H9 (cell line): ENCODE results near the gene APLN. TPM values are rescaled to one million over a fixed set of nuclear protein-coding genes. Genes with fewer than 3 reads are reported as not detected.

Experiments used
- DNase-seq: peaks from one replicate; pipeline ENCODE4 v3.0.0-alpha.2; 2017
- H2AFZ ChIP-seq: one replicate; pipeline ENCODE4 v1.6.1; 2013; ENCODE audit warnings: mild to moderate bottlenecking, low read length, control low read depth, moderate library complexity
- H2AK5ac ChIP-seq: 2 replicates; pipeline ENCODE4 v1.6.1; 2013; ENCODE audit warnings: low read length, control low read depth, mixed read lengths; ENCODE audit not compliant: insufficient read length
- H2BK120ac ChIP-seq: one replicate; pipeline ENCODE4 v1.6.1; 2013; ENCODE audit warnings: low read depth, mild to moderate bottlenecking, low read length, control low read depth, inconsistent platforms; ENCODE audit not compliant: poor library complexity, severe bottlenecking
- H2BK12ac ChIP-seq: 2 replicates; pipeline ENCODE4 v1.6.1; 2013; ENCODE audit warnings: low read length, control low read depth, mixed read lengths, low read depth; ENCODE audit not compliant: insufficient read length
- H2BK15ac ChIP-seq: 2 replicates; pipeline ENCODE4 v1.6.1; 2013; ENCODE audit warnings: low read depth, low read length, control low read depth
- H2BK20ac ChIP-seq: one replicate; pipeline ENCODE4 v1.6.1; 2013; ENCODE audit warnings: low read depth, mild to moderate bottlenecking, low read length, control low read depth, inconsistent platforms; ENCODE audit not compliant: poor library complexity, severe bottlenecking
- H2BK5ac ChIP-seq: 2 replicates; pipeline ENCODE4 v1.6.1; 2013; ENCODE audit warnings: low read length, control low read depth, mixed read lengths; ENCODE audit not compliant: insufficient read length
- H3K14ac ChIP-seq: 2 replicates; pipeline ENCODE4 v1.6.1; 2013; ENCODE audit warnings: low read length, control low read depth; ENCODE audit not compliant: insufficient read depth
- H3K18ac ChIP-seq: 2 replicates; pipeline ENCODE4 v1.6.1; 2013; ENCODE audit warnings: low read depth, mild to moderate bottlenecking, mixed read lengths, low read length, control low read depth; ENCODE audit not compliant: insufficient read length
- H3K23ac ChIP-seq: 2 replicates; pipeline ENCODE4 v1.6.1; 2013; ENCODE audit warnings: low read length, control low read depth, mixed read lengths, low read depth; ENCODE audit not compliant: insufficient read length
- H3K23me2 ChIP-seq: 2 replicates; pipeline ENCODE4 v1.6.1; 2013; ENCODE audit warnings: low read depth, mild to moderate bottlenecking, mixed read lengths, low read length, control low read depth; ENCODE audit not compliant: insufficient read length, poor library complexity, severe bottlenecking
- H3K27ac ChIP-seq: 2 replicates; pipeline ENCODE4 v1.5.1; 2013; ENCODE audit warnings: low read length, control low read depth, mixed read lengths, low read depth; ENCODE audit not compliant: insufficient read length
- H3K27me3 ChIP-seq: 2 replicates; pipeline ENCODE4 v1.6.1; 2013; ENCODE audit warnings: low read length, control low read depth, inconsistent platforms; ENCODE audit not compliant: insufficient read depth
- H3K4ac ChIP-seq: 2 replicates; pipeline ENCODE4 v1.6.1; 2013; ENCODE audit warnings: low read depth, mild to moderate bottlenecking, control low read depth, inconsistent platforms, low read length, moderate library complexity
- H3K4me1 ChIP-seq: 2 replicates; pipeline ENCODE4 v1.6.1; 2013; ENCODE audit warnings: low read length, control low read depth, inconsistent platforms; ENCODE audit not compliant: insufficient read depth
- H3K4me2 ChIP-seq: 2 replicates; pipeline ENCODE4 v1.6.1; 2013; ENCODE audit warnings: low read length, control low read depth, mixed read lengths; ENCODE audit not compliant: insufficient read length, insufficient read depth
- H3K56ac ChIP-seq: 2 replicates; pipeline ENCODE4 v1.6.1; 2013; ENCODE audit warnings: low read depth, mild to moderate bottlenecking, mixed read lengths, low read length, control low read depth; ENCODE audit not compliant: insufficient read length
- H3K79me1 ChIP-seq: 2 replicates; pipeline ENCODE4 v1.6.1; 2013; ENCODE audit warnings: low read depth, mild to moderate bottlenecking, moderate library complexity, low read length, control low read depth, inconsistent platforms; ENCODE audit not compliant: insufficient read depth, poor library complexity, severe bottlenecking
- H3K79me2 ChIP-seq: 2 replicates; pipeline ENCODE4 v1.6.1; 2013; ENCODE audit warnings: low read length, control low read depth, inconsistent platforms; ENCODE audit not compliant: insufficient read depth
- H3K9ac ChIP-seq: 2 replicates; pipeline ENCODE4 v1.6.1; 2013; ENCODE audit warnings: low read length, control low read depth, mixed read lengths; ENCODE audit not compliant: insufficient read length; ENCODE audit errors: extremely low read depth
- H3K9me3 ChIP-seq: one replicate; pipeline ENCODE4 v1.6.1; 2013; ENCODE audit warnings: low read depth, low read length, inconsistent platforms; ENCODE audit not compliant: control insufficient read depth
- H3T11ph ChIP-seq: one replicate; pipeline ENCODE4 v1.6.1; 2013; ENCODE audit warnings: mild to moderate bottlenecking, low read length, control low read depth, inconsistent platforms
- H4K20me1 ChIP-seq: one replicate; pipeline ENCODE4 v1.6.1; 2013; ENCODE audit not compliant: control insufficient read depth, insufficient read length, insufficient read depth
- H4K5ac ChIP-seq: 2 replicates; pipeline ENCODE4 v1.6.1; 2013; ENCODE audit warnings: low read depth, mild to moderate bottlenecking, mixed read lengths, low read length, control low read depth; ENCODE audit not compliant: insufficient read length
- H4K8ac ChIP-seq: replicated peaks from 2 replicates; pipeline ENCODE4 v1.6.1; 2013; ENCODE audit warnings: low read length, control low read depth, mixed read lengths, low read depth; ENCODE audit not compliant: insufficient read length
- H4K91ac ChIP-seq: 2 replicates; pipeline ENCODE4 v1.6.1; 2013; ENCODE audit warnings: low read depth, mild to moderate bottlenecking, moderate library complexity, mixed read lengths, low read length, control low read depth; ENCODE audit not compliant: insufficient read length
- H3K27ac Mint-ChIP-seq, 3 experiments: 2 replicates in 2 of 3; 3 replicates in 1 of 3; pipeline ENCODE4 v1.8.0; 2020 to 2021; ENCODE audit warnings: mixed read lengths in 3 of 3, mild to moderate bottlenecking in 1 of 3, moderate library complexity in 1 of 3
- H3K27me3 Mint-ChIP-seq: 2 replicates; pipeline ENCODE4 v1.8.0; 2021; ENCODE audit warnings: low read depth, mild to moderate bottlenecking, moderate library complexity, mixed read lengths
- H3K36me3 Mint-ChIP-seq, 3 experiments: 2 replicates in 2 of 3; 3 replicates in 1 of 3; pipeline ENCODE4 v1.8.0; 2020 to 2021; ENCODE audit warnings: low read depth in 3 of 3, mixed read lengths in 3 of 3; ENCODE audit not compliant: insufficient read depth in 1 of 3
- H3K4me1 Mint-ChIP-seq, 2 experiments: 2 replicates each; pipeline ENCODE4 v1.8.0; 2020; ENCODE audit warnings: mixed read lengths in 2 of 2
- H3K4me3 Mint-ChIP-seq, 2 experiments: 2 replicates in 1 of 2; 3 replicates in 1 of 2; pipeline ENCODE4 v1.8.0; 2020 to 2021; ENCODE audit warnings: mild to moderate bottlenecking in 2 of 2, mixed read lengths in 2 of 2, moderate library complexity in 1 of 2
- H3K9me3 Mint-ChIP-seq, 2 experiments: 2 replicates in 1 of 2; 3 replicates in 1 of 2; pipeline ENCODE4 v1.8.0; 2020; ENCODE audit warnings: mild to moderate bottlenecking in 2 of 2, mixed read lengths in 2 of 2, moderate library complexity in 1 of 2
- WGBS: extraction: QIAGEN DNeasy Blood & Tissue Kit; methylation state at CpG from one replicate; pipeline ENCODE4 v1.1.7; 2013; ENCODE audit warnings: missing lambda C conversion rate, low lambda C conversion rate, mixed read lengths; ENCODE audit not compliant: insufficient read length; ENCODE audit errors: extremely low coverage; 5-methylcytosine and 5-hydroxymethylcytosine counted together
- total RNA-seq: library from RNA; stranded (reverse); gene quantifications from 2 replicates; pipeline ENCODE4 v1.2.1, GENCODE V29; 2021
- TF ChIP-seq, protein P1 (sequence below): fragments of 200-600 bp; sonication (generic); conservative IDR thresholded peaks from 3 replicates; pipeline ENCODE4 v1.8.0; 2021; ENCODE audit warnings: antibody characterized with exemption, mild to moderate bottlenecking

APLN gene
- total RNA-seq, 1 experiment from 2014 or later: 0.24 TPM

DNA sequence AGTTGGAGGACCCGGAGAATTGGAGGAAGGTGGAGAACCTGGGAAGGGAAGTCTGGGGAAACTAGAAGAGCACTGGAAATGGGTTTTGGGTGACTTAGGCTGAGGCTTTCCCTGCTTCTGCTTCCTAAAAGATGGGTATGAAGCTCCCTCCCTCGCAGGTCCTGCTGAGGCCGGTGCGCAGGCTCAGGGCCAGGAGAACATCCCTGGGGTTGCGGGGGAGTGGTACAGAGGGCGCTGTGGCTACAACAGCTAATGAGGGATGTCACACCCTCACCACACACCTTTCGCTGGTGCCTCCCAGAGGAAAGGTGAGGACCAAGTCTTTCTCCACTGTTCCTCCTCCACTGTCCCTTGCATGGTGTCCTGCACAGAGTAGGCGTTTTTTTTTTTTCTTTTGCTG is 15.8 kb downstream of the APLN start:
- Histone ChIP-seq H3K9me3 (no peaks in the 10 kb centered on the region), H4K20me1 (no peaks in the 10 kb centered on the region), H3K4me1 (no peaks in the 10 kb centered on the region), H3T11ph (no peak overlapping the region), H3K79me2 (no peaks in the 10 kb centered on the region), H4K5ac (no peak overlapping the region), H2BK20ac (no peak overlapping the region), H3K9ac (no peak overlapping the region), H2BK5ac (no peak overlapping the region), H3K4me2 (no peak overlapping the region), H3K79me1 (no peaks in the 10 kb centered on the region), H3K56ac (no peak overlapping the region), H2BK15ac (no peak overlapping the region), H4K8ac (no peak overlapping the region), H2AFZ (no peak overlapping the region), H3K4ac (no peak overlapping the region), H3K18ac (no peak overlapping the region), H3K23me2 (no peaks in the 10 kb centered on the region), H4K91ac (no peak overlapping the region), H3K27ac (no peak overlapping the region), H3K14ac (no peak overlapping the region; the same call in 1 of the 2 replicates), H2AK5ac (no peak overlapping the region), H2BK120ac (no peak overlapping the region), H3K27me3 (no peaks in the 10 kb centered on the region), H2BK12ac (no peak overlapping the region), H3K23ac (no peak overlapping the region)
- Mint-ChIP-seq H3K4me3 (no peak overlapping the region), H3K4me1 (peaks cover 0 to 12% of the 10 kb centered on the region in 2 experiments; a peak in 3 of 4 replicates), H3K36me3 (peaks cover 0 to 2% (median 0%) of the 10 kb centered on the region in 3 experiments; a peak in 1 of 7 replicates), H3K27me3 (peaks cover 35% of the 10 kb centered on the region), H3K9me3 (peaks cover 8 to 56% of the 10 kb centered on the region in 2 experiments; a peak in 3 of 5 replicates), H3K27ac (no peak overlapping the region)
- TF ChIP-seq, protein P1, sequence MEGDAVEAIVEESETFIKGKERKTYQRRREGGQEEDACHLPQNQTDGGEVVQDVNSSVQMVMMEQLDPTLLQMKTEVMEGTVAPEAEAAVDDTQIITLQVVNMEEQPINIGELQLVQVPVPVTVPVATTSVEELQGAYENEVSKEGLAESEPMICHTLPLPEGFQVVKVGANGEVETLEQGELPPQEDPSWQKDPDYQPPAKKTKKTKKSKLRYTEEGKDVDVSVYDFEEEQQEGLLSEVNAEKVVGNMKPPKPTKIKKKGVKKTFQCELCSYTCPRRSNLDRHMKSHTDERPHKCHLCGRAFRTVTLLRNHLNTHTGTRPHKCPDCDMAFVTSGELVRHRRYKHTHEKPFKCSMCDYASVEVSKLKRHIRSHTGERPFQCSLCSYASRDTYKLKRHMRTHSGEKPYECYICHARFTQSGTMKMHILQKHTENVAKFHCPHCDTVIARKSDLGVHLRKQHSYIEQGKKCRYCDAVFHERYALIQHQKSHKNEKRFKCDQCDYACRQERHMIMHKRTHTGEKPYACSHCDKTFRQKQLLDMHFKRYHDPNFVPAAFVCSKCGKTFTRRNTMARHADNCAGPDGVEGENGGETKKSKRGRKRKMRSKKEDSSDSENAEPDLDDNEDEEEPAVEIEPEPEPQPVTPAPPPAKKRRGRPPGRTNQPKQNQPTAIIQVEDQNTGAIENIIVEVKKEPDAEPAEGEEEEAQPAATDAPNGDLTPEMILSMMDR: no peak; the same call in 2 of the 3 replicates
- no CpG with 5 or more reads among the region's 8 CpGs for WGBS
- peak; percentile 52 for DNase-seq
